ENCODE measurements around the gene GPR162.

The GPR162 gene

GRCh38 chr12:6843118-6843902 lies 21.7 kb downstream of the GPR162 start:
- CTCF ChIA-PET: interaction anchor here (1.5 to 18.1 kb wide), 3 partner anchors 13 to 90 kb away, joined by 3 to 316 read pairs (median 14); partner anchors contain the start of genes MLF2 and P3H3
- no peak overlapping the region for H3K4me3 ChIP-seq (ENCODE audit: low read depth, low read length)
- POLR2A ChIA-PET: interaction anchor here (1.0 to 5.5 kb wide), 6 partner anchors 8 to 308 kb away, joined by 3 to 43 read pairs (median 5); partner anchors contain the start of genes CDCA3, P3H3, TPI1 and USP5
- no peak for TF ChIP-seq CTCF (IDR thresholded peaks at IDR 0.05; ENCODE audit: insufficient read depth, low read length, missing control alignments)
- DNase-seq (ENCODE audit: low read depth, low spot score): no peak

GRCh38 chr12:6845395-6845794 lies 23.8 kb downstream of the GPR162 start:
- TF ChIP-seq CTCF (IDR thresholded peaks at IDR 0.05; ENCODE audit: insufficient read depth, low read length, missing control alignments): no peak
- ChIA-PET POLR2A (interaction anchor here (2.1 kb wide), 1 partner anchor 16 kb away, joined by 14 read pairs; the partner anchor contains the start of gene P3H3), CTCF (interaction anchor here (18.1 kb wide), 1 partner anchor 15 kb away, joined by 316 read pairs; the partner anchor contains the start of gene P3H3)
- no peak overlapping the region for H3K4me3 ChIP-seq (ENCODE audit: low read depth, low read length)
- DNase-seq (ENCODE audit: low read depth, low spot score): no peak

- TF ChIP-seq CTCF (IDR thresholded peaks at IDR 0.05; ENCODE audit: insufficient read depth, low read length, missing control alignments): no peak
- H3K4me3 ChIP-seq (ENCODE audit: low read depth, low read length): no peak overlapping the region
- ChIA-PET POLR2A (no interaction called here), CTCF (interaction anchor here (1.2 to 18.1 kb wide), 3 partner anchors 9 to 23 kb away, joined by 3 to 316 read pairs (median 3); partner anchors contain the start of gene P3H3)
- DNase-seq (ENCODE audit: low read depth, low spot score): no peak
Observed at GRCh38 chr12:6846316-6846869, 24.8 kb downstream of the GPR162 start.

- TF ChIP-seq CTCF (IDR thresholded peaks at IDR 0.05; ENCODE audit: insufficient read depth, low read length, missing control alignments): no peak
- no peak overlapping the region for H3K4me3 ChIP-seq (ENCODE audit: low read depth, low read length)
- CTCF ChIA-PET: interaction anchor here (1.3 to 18.1 kb wide), 4 partner anchors 8 to 25 kb away, joined by 5 to 316 read pairs (median 10); partner anchors contain the start of genes P3H3, SPSB2 and TPI1
- no peak for DNase-seq (ENCODE audit: low read depth, low spot score)
- POLR2A ChIA-PET: interaction anchor here (8.8 kb wide), 1 partner anchor 22 kb away, joined by 164 read pairs; the partner anchor contains the start of genes SPSB2 and TPI1
Observed at GRCh38 chr12:6847676-6848075, 26.1 kb downstream of the GPR162 start.

GRCh38 chr12:6849427-6849826 lies 27.8 kb downstream of the GPR162 start:
- no peak overlapping the region for H3K4me3 ChIP-seq (ENCODE audit: low read depth, low read length)
- ChIA-PET POLR2A (interaction anchor here (4.0 to 8.8 kb wide), 2 partner anchors 8 to 20 kb away, joined by 43 to 164 read pairs; partner anchors contain the start of genes GNB3, SPSB2 and TPI1), CTCF (interaction anchor here (2.8 to 18.1 kb wide), 2 partner anchors 19 to 20 kb away, joined by 15 to 316 read pairs; partner anchors contain the start of genes P3H3 and TPI1)
- DNase-seq (ENCODE audit: low read depth, low spot score): no peak
- TF ChIP-seq CTCF (IDR thresholded peaks at IDR 0.05; ENCODE audit: insufficient read depth, low read length, missing control alignments): no peak
